ENCODE results near the gene RPL32.
"Not testable (repeated sequence)": the region's sequence is repeated elsewhere in the genome, so short reads cannot be mapped to it uniquely, and the experiment has no call there.

RPL32 gene

GRCh38 chr3:12808587-12808986, 32.8 kb downstream of the RPL32 start:
- no peak for DNase-seq

DNA sequence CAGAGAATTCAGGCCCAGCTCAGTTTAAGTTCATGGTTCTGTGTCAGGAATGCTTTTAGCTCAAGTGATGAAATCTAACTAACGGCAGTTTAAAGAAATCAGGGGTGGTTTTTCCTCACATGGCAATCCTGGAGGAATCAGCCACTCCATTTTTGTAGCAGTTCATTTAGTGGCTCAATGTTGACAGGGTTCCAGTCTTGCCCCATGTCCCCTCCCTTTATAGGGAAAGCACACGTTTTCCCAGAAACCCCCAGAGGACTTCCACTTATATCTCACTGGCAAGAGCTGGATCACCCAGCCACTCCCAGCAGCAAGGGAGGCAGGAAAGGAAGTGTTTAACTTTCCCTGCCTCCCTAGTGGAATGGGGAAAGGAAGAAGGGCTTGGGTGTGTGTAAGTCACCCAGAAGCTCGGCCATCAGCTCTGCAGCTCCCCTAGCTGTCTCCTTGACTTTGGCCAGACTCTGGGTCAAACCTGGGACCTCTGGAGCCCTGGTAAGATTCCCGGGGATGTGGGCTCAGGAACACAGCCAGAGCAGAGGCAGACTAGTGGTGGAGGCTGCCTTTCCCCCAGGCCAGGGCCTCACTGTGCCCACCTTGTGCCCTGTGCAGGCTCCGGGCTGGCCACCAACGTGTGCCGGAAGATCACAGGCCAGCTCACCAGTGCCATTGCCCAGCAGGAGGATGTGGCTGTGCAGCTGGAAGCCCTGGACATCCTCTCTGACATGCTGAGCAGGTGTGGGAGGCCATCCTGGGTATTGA, 33.6 kb downstream of the RPL32 start:
- DNase-seq = no peak

DNA sequence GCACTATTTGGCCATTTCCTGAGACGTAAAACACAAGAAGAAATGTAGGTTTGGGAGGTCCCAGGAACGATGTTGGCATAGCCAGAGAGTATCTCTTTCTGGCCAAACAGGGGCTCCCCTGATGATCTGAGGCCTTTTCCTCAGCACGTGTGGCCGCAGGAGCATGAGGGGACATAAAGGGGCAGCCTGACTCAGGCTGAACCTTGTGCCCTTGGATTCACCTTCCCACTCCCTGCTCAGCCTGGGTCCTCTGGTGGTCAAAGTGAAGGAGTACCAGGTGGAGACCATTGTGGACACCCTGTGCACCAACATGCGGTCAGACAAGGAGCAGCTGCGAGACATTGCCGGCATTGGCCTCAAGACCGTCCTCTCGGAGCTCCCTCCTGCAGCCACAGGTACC, 34.3 kb downstream of the RPL32 start:
- DNase-seq = no peak

DNA sequence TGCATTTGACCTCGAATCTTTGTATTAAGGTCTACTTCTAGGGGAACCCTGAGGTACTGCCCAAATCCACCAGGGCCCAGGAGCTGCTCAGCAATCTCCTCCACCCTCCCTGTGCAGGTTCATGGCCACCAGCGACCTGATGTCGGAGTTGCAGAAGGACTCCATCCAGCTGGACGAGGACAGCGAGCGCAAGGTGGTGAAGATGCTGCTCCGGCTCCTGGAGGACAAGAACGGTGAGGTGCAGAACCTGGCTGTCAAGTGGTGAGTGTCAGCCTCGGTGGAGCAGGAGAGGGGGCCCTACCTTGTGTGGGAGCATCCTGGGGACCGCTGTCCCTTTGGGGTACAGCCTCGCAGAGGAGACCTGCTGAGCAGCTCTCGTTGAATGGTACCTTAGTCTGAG, 38.0 kb downstream of the RPL32 start:
- DNase-seq = no peak

GRCh38 chr3:12799525-12800440, 41.6 kb downstream of the RPL32 start:
- no peak for DNase-seq

- no peak for DNase-seq
Measured at GRCh38 chr3:12798559-12799179, 42.7 kb downstream of the RPL32 start.

GRCh38 chr3:12797892-12798558, 43.3 kb downstream of the RPL32 start:
- no peak for DNase-seq

- DNase-seq = no peak
Measured at GRCh38 chr3:12797124-12797891, 44.1 kb downstream of the RPL32 start.

- DNase-seq = peak in 1 of 4 experiments; percentile 12
Measured at GRCh38 chr3:12796171-12797123, 44.9 kb downstream of the RPL32 start, which contains the start of gene CAND2. Gene CAND2, plus strand, starts transcription at chr3:12796680. Its CDS starts 41 bp downstream, at chr3:12796721.

DNA sequence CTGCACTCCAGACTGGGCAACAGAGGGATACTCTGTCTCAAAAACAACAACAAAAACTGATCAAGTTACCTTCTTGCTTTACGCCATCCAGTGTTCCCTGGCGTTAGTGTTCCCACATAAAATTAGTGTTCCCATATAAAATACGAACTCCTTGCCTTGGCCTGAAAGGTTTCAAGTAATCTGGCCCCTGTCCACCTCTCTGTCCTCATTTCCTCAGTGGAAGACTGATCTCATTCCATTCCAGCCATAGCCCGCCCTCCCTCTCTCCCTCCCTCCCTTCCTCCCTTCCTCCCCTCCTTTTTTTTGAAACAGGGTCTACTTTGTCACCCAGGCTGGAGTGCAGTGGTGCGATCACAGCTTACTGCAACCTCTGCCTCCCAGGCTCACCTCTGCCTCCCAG, 47.7 kb downstream of the RPL32 start:
- DNase-seq = no peak

DNA sequence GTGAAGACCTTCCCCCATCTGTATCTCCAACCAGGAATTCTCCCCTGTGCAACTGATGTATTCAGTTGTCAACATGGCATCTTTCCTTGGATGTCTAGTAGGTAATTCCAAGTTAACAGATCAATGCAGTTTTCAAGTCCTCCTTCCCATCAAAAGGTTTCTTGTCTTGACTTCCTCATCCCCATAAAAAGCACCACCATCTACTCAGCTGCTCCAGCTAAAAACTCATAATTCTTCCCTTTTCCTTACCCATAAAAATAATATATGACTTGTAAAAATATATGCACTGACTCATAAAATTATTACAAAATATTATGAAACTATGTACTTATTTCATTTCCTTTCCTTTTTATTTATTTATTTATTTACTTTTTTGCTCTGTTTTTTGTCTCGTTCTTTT, 49.9 kb downstream of the RPL32 start:
- no peak for DNase-seq

- not testable (repeated sequence) for DNase-seq
Measured at GRCh38 chr3:12787967-12788690, 53.2 kb downstream of the RPL32 start.

- peak in 3 of 4 experiments; percentile 12 to 47 (median 19) for DNase-seq
Measured at GRCh38 chr3:12787346-12787745, 54.0 kb downstream of the RPL32 start.

- DNase-seq = no peak
Measured at GRCh38 chr3:12785096-12785495, 56.3 kb downstream of the RPL32 start.

Measured in activated CD4-positive, CD25-positive, alpha-beta regulatory T cell (primary cell).